HuH-7 (cell line): ENCODE data around the gene PPP3CB.
"Not testable (repeated sequence)": the region's sequence is repeated elsewhere in the genome, so short reads cannot be mapped to it uniquely, and the experiment has no call there.

Source experiments
- DNase-seq: peaks from one replicate; pipeline ENCODE4 v3.0.0; 2011; ENCODE audit warnings: low spot score

The PPP3CB gene

GRCh38 chr10:73414230-73414945 lies 81.4 kb downstream of the PPP3CB start:
- DNase-seq, result peak; percentile 20

- DNase-seq, result peak; percentile 83
Measured at GRCh38 chr10:73413528-73414229, 82.1 kb downstream of the PPP3CB start, which contains the start of gene ANXA7. TSS of gene ANXA7 (minus strand) at chr10:73414058. CDS start at chr10:73400856, 13,202 bp downstream.

GRCh38 chr10:73413108-73413527 lies 82.7 kb downstream of the PPP3CB start:
- peak; percentile 29 for DNase-seq

- DNase-seq, result no peak
Measured at GRCh38 chr10:73410897-73411296, 84.9 kb downstream of the PPP3CB start.

- no peak for DNase-seq
Measured at GRCh38 chr10:73408978-73409521, 86.8 kb downstream of the PPP3CB start.

GRCh38 chr10:73408061-73408460 lies 87.8 kb downstream of the PPP3CB start:
- DNase-seq, result no peak

GRCh38 chr10:73407495-73407894 lies 88.3 kb downstream of the PPP3CB start:
- no peak for DNase-seq

- no peak for DNase-seq
Measured at GRCh38 chr10:73406846-73407245, 89.0 kb downstream of the PPP3CB start.

GRCh38 chr10:73405556-73405955 lies 90.3 kb downstream of the PPP3CB start:
- no peak for DNase-seq

- no peak for DNase-seq
Measured at GRCh38 chr10:73404690-73405089, 91.1 kb downstream of the PPP3CB start.

GRCh38 chr10:73401636-73402035 lies 94.2 kb downstream of the PPP3CB start:
- DNase-seq, result no peak

GRCh38 chr10:73399063-73399462 lies 96.8 kb downstream of the PPP3CB start:
- no peak for DNase-seq

GRCh38 chr10:73398024-73398423 lies 97.8 kb downstream of the PPP3CB start:
- no peak for DNase-seq

GRCh38 chr10:73394325-73394724 lies 101.5 kb downstream of the PPP3CB start:
- DNase-seq, result not testable (repeated sequence)

GRCh38 chr10:73388228-73388627 lies 107.6 kb downstream of the PPP3CB start:
- DNase-seq, result no peak

- DNase-seq, result no peak
Measured at GRCh38 chr10:73386583-73386982, 109.2 kb downstream of the PPP3CB start.
